HCT116 (cell line): ENCODE data around the gene LDLR.
"Not testable (repeated sequence)": the region's sequence is repeated elsewhere in the genome, so short reads cannot be mapped to it uniquely, and the experiment has no call there.

ENCODE experiments used
- EZH2 ChIP-seq: fragments of 200-600 bp; sonication (generic); IDR thresholded peaks from 2 replicates; pipeline ENCODE4 v1.6.1; 2017; ENCODE audit warnings: antibody characterized with exemption, mixed run types
- EZH2phosphoT487 ChIP-seq: fragments of 200-600 bp; IDR thresholded peaks from 2 replicates; pipeline ENCODE4 v1.6.1; 2018; ENCODE audit warnings: antibody characterized with exemption, borderline replicate concordance
- POLR2A ChIP-seq: IDR thresholded peaks from 2 replicates; pipeline ENCODE4 v1.7.0; 2011; ENCODE audit warnings: borderline replicate concordance; ENCODE audit not compliant: insufficient read depth, insufficient read length; ENCODE audit errors: extremely low read depth
- SP1 ChIP-seq: IDR thresholded peaks from 2 replicates; pipeline ENCODE4 v1.6.1; 2012; ENCODE audit warnings: low read depth
- TF ChIP-seq, protein P1 (sequence below), 3 experiments: fragments of 200-600 bp in 1 of 3; sonication (generic) in 1 of 3; IDR thresholded peaks in 2 of 3; conservative IDR thresholded peaks in 1 of 3; 2 replicates each; pipeline ENCODE4 v1.5.1; 2012 to 2017; ENCODE audit warnings: low read depth in 2 of 3, low read length in 2 of 3, antibody characterized with exemption in 1 of 3, borderline replicate concordance in 1 of 3, control low read depth in 1 of 3, mild to moderate bottlenecking in 1 of 3, mixed read lengths in 1 of 3, mixed run types in 1 of 3, moderate library complexity in 1 of 3; ENCODE audit not compliant: insufficient read depth in 1 of 3

DNA sequence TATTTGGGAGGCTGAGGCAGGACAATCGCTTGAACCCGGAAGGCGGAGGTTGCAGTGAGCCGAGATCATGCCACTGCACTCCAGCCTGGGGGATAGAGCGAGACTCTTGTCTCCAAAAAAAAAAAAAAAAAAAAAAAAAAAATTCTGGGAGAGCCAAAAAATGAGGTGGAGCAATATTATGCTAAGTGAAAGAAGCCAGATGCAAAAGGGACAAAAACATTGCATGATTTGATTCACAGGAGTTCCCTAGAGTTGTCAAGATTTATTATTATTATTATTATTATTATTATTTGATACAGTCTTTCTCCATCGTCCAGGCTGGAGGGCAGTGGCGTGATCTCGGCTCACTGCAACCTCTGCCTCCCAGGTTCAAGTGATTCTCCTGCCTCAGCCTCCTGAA is 91.7 kb downstream of the LDLR start:
- TF ChIP-seq, protein P1, sequence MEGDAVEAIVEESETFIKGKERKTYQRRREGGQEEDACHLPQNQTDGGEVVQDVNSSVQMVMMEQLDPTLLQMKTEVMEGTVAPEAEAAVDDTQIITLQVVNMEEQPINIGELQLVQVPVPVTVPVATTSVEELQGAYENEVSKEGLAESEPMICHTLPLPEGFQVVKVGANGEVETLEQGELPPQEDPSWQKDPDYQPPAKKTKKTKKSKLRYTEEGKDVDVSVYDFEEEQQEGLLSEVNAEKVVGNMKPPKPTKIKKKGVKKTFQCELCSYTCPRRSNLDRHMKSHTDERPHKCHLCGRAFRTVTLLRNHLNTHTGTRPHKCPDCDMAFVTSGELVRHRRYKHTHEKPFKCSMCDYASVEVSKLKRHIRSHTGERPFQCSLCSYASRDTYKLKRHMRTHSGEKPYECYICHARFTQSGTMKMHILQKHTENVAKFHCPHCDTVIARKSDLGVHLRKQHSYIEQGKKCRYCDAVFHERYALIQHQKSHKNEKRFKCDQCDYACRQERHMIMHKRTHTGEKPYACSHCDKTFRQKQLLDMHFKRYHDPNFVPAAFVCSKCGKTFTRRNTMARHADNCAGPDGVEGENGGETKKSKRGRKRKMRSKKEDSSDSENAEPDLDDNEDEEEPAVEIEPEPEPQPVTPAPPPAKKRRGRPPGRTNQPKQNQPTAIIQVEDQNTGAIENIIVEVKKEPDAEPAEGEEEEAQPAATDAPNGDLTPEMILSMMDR (IDR thresholded peaks at IDR 0.05 in 2 of 3, conservative IDR thresholded peaks at IDR 0.05 in 1 of 3; ENCODE audit: borderline replicate concordance in 1 of 3, insufficient read depth in 1 of 3, low read depth in 2 of 3, low read length in 2 of 3) = not testable (repeated sequence)
- TF ChIP-seq EZH2, SP1, EZH2phosphoT487, POLR2A: not testable (repeated sequence)
